H1 (cell line): ENCODE results near the gene TLCD3B. TPM values are rescaled to one million over a fixed set of nuclear protein-coding genes. Genes with fewer than 3 reads are reported as not detected.

Source experiments
- ASH2L ChIP-seq: fragments of 200-600, 300-600 bp; sonication (generic); IDR thresholded peaks from one replicate; pipeline ENCODE4 v1.7.1; 2017; ENCODE audit warnings: low read length
- BRCA1 ChIP-seq: IDR thresholded peaks from 2 replicates; pipeline ENCODE4 v1.6.1; 2012; ENCODE audit warnings: low read depth, low read length, improper control_type of control experiment
- MAFK ChIP-seq: IDR thresholded peaks from 2 replicates; pipeline ENCODE4 v1.6.1; 2012; ENCODE audit warnings: low read depth, mild to moderate bottlenecking, improper control_type of control experiment, low read length
- NANOG ChIP-seq: IDR thresholded peaks from 2 replicates; pipeline ENCODE4 v1.6.1; 2011; ENCODE audit warnings: low read length, low read depth, mild to moderate bottlenecking, inconsistent platforms; ENCODE audit not compliant: insufficient read depth, poor library complexity, severe bottlenecking
- ZNF274 ChIP-seq: IDR thresholded peaks from 2 replicates; pipeline ENCODE4 v1.7.0; 2012; ENCODE audit warnings: low read length, borderline replicate concordance; ENCODE audit errors: extremely low read depth
- polyA plus RNA-seq, 7 experiments: library from polyadenylated mRNA; depleted of rRNA in 3 of 7; stranded (reverse) in 5 of 7; unstranded in 2 of 7; fragments of >200 nt in 5 of 7; fragments of 200-250 nt in 2 of 7; gene quantifications; 1 replicate in 5 of 7; 2 replicates in 1 of 7; 4 replicates in 1 of 7; pipeline versions ENCODE4 v1.2.1 to v1.2.3, GENCODE V29; 2011 to 2013; ENCODE audit warnings: missing spikeins in 2 of 7, mixed read lengths in 2 of 7
- total RNA-seq: library from RNA; stranded (reverse); fragmentation: NEBNext Ultra II Directional; extraction: Animal tissue kit (Norgen Biotek cat#: 25700); gene quantifications from 2 replicates; pipeline ENCODE4 v1.2.1, GENCODE V29; 2021

TLCD3B gene
- total and polyA plus RNA-seq, 2 of the 8 experiments (the other 6 are each of a cell fraction or from before 2014, with no cell fraction given), result 15.2 to 26.9 TPM

DNA sequence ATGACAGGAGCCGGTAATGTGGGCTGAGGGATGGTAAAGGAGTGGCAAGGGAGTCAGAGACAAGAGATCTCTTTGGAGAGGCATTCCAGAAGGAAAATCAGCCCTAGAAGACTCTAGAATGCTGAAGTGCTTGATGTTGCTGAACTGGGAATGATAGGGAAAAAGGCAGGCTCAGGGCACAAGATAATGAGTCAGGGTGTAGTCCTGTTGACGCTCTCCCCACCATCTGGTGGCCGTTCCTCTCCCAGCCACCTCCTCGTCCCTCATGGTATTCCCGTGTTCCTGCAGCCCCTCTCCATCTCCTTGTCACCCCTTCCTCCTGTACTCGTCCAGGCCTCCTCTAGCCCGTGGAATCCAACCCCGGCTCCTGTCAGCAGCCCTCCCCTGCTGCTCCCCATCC, 23.4 kb upstream of the TLCD3B start (continued):
- no peak for TF ChIP-seq ASH2L
- TF ChIP-seq MAFK, result no peak
- TF ChIP-seq BRCA1, result no peak
- TF ChIP-seq ZNF274, result no peak
- no peak for TF ChIP-seq NANOG
